Anterior cingulate cortex (tissue), 58 donors: ENCODE data around the gene ASAH2.
"Not testable (repeated sequence)": the region's sequence is repeated elsewhere in the genome, so short reads cannot be mapped to it uniquely, and the experiment has no call there.

ENCODE experiments used
- DNase-seq, 58 donors: peaks; one replicate each; lab custom pipeline; 2025; lab: John Stamatoyannopoulos, UW

ASAH2 gene

DNA sequence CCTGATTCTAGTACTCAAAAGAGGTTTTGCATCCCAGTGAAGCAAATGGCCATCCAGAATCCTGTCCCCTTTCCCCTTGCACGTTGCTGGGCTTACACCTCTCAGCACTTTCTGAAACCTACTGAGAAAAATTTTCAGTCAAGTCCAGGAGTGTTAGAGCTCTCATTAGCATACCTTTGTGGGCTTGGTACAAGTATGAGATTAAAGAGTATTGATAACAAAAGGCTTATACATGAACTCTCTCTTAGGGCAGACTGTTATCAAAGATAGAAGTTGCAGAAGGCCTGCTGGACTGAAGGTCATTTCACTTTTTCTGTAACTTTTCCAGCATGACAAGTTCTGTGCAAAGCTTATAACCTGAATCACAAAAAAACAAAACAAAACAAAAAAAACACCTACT is at the start of gene ASAH2:
Gene ASAH2, minus strand, starts transcription at position 123 of the 400 bp plus-strand sequence. CDS start 2,906 bp downstream, outside the sequence.
- DNase-seq = no peak

DNA sequence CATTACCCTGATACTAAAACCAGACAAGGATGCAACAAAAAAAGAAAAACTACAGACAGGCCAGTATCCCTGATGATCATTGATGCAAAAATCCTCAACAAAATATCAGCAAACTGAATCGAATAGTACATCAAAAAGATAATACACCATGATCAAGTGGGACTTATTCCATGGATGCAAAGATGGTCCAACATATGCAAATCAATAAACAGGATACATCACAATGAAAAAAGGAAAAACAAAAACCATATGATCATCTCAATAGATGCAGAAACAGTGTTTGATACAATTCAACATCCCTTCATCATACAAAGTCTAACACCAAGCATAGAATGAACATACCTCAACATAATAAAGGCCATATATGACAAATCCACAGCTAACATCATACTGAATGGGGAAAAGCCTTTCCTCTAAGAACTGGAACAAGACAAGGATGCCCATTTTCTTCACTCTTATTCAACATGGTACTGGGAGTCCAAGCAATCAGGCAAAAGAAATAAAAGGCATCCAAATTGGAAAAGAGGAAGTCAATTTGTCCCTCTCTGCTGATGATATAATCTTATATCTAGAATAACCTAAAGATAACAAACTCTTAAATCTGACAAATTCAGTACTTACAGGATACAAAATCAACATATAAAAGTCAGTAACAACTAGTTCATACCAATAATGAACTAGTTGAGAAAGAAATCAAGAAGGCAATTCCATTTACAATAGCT is 48.8 kb upstream of the ASAH2 start:
- no peak for DNase-seq

DNA sequence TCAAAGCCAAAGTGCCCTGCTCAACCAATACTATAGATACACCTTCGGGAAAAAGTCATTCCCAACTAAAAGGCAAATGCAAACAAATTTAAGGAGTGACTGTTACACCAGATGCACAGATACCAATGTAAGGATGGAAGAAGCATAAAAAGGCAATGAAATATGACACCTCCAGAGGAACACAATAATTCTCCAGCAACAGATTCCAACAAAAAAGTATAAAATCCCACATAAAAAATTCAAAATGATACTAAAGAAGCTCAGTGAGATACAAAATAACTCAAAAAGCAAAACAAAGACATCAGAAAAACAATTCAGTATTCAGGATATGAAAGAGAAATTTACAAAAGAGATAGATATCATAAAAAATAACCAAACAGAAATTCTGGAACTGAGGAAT is 44.1 kb upstream of the ASAH2 start:
- DNase-seq = no peak

DNA sequence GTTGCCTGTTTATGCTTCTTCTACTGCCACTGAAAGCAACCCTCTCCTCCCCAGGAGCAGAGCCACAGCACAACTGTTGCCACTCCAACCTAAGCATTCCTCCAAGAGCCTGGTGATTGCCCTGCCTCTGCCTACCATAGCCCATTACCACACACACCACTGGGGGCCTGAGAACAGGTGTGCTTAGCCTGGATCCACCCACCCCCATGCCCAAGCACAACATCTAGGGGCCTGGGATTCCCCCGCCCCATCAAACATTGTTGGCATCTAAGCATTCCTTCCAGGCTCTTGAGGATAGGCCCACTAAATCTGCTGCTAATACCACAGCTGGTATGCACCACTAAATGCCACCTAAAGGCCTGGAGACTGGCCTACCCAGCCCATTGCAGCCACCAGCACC is 43.3 kb upstream of the ASAH2 start:
- no peak for DNase-seq

DNA sequence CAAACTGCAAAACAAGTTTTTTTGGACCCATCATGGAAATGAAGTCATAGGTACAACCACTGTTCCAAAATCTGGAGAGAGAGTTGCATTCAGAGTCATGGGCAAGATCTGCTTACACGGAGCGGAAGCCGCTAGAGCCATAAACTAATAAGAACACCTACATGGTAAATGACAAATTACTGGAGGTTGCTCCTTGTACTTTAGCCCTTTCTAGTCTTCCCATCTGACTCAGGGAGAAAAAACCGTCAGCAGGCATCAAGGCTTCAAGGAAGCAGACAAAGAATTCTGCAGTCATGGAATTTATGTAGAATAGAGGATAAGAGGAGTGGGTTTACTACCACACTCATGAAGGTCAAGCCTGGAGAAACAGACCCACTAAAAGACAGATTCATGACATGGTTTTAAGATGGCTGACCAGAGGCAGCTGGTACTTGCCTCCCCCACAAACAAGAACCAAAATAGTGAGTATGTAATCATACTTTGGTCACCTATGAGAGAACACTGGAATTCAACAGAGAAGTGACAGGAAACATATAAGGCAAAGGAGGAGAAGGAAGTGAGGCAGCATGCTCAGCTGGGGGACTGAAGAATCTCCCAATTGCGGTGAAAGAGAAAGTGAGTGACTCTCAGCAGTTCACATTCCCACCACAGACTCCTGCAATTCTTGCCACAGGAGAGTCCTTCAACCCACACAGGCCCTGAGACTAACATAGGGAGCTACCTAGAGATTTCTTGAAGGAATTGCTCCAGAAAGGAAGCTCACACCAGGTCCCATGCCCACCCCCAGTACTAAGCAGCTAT is 42.4 kb upstream of the ASAH2 start:
- no peak for DNase-seq

DNA sequence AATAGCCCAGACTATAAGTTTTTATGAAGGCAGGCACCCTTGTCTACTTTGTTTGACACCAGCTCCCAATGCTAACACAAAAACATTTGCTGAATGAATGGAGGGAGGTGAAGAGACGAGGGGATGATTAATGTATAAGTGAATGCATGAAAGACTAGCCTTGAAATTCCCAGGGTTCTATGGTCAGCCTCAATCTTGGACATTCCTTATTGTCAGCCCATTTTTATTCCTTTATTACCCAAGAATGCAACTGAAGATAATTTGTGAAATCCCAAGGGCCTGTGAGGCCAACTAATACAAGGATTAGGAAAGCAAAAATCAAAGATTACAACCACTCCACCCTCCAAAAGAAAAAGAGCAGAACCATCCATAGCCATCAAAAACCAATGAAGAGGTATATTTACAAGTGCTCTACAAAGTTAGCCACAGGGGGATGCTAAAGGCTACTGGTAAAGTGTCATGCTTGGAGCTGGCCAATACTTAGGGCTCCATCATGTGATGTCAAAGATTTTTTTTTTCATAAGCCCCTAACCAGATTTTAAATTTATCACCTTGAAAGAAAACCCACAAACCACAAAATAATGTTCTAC is 40.0 kb upstream of the ASAH2 start:
- DNase-seq = no peak

DNA sequence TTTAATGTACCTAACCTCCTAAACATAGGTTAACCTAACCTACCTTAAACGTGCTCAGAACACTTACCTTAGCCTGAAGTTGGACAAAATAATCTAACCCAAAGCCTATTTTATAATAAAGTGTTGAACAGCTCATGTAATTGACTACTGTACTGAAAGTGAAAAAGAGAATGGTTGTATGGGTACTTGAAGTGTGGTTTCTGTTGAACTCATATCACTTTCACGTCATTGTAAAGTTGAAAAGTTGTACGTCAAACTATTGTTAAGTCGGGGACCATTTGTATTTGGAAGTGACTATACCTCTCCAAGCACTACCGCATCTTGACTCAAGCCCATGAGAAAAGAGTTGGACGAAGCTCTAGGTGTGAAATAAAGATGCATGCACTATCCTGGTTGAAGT is 37.9 kb upstream of the ASAH2 start:
- no peak for DNase-seq

DNA sequence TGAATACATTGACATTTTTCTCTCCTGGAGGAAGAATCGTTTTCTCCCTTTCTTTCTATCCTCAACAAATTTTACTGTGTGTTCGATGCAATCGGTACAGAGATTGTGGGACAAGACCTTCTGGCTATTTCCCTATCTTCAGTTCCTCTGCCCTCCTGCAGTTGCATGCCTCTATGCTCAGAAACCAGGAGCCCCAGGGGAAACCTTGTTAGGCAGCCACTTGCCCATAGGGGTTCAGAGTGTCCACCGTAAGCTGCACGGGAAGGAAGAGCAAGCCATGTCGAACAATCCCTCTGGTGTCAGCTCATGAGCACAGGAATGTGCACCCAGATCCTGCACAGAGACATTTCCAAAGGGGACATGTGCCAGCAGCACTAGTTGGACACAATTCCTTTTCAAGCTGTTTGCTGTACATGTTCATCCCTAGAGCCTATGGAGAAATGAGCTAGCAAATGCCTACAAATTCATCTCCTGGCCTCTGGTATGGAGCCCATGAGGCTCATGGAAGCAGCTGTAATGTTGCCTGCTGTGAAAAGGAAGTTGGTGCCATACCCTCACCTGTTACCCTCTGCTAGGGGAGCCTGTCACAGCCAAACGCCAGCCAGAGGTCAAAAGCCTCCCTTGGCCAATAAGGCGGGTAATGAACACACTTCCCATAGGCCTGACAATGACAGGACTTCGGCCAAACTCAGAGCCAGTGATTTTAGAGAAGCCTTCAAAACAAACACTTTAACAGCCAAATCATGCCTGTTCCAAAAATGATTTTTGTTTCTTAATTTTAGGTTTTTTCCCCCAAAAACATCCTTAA is 35.9 kb upstream of the ASAH2 start:
- no peak for DNase-seq

DNA sequence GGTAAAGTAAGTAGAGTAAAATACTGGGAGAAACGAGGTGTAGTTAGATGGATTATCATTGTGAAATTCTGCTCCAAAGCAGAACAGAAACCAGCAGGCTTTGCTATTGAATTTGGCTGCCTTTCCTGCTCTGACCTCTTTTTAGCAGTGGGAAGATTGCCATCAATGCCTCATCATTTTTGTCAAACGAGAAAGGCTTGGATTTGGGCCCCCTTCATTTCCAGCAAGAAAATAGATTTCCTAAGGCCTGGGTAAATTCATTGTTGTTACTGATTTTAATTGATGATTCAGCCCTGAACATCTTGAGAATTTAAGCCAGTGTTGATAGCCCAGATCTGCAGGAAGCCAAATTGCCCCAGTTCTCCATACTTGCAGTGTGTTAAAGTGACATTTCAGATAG is 35.2 kb upstream of the ASAH2 start:
- no peak for DNase-seq

DNA sequence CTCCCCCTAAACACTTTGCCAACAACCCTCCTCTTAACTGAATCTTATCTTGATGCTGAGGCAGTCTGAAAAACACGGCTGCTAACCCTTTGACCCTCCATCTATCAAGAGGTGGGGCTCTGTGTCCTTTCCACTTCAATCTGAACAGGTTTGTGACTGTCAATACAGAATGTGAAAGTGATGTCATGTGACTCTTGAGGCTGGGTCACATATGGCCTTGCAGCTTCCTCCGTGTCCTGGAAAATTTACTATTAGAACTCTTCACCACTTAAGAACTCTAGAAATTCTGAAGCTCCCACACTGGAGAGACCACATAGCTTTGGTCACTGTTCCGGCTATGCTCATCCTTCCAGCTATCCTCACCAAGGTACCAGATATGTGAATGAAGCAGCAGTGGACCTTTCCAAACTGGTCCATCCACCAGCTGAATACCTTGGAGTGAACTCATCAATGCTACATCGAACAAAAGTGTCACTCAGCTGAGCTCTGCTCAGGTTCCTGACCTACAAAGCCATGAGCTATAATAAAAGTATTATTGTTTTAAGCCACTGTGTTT is 30.7 kb upstream of the ASAH2 start:
- DNase-seq = no peak

DNA sequence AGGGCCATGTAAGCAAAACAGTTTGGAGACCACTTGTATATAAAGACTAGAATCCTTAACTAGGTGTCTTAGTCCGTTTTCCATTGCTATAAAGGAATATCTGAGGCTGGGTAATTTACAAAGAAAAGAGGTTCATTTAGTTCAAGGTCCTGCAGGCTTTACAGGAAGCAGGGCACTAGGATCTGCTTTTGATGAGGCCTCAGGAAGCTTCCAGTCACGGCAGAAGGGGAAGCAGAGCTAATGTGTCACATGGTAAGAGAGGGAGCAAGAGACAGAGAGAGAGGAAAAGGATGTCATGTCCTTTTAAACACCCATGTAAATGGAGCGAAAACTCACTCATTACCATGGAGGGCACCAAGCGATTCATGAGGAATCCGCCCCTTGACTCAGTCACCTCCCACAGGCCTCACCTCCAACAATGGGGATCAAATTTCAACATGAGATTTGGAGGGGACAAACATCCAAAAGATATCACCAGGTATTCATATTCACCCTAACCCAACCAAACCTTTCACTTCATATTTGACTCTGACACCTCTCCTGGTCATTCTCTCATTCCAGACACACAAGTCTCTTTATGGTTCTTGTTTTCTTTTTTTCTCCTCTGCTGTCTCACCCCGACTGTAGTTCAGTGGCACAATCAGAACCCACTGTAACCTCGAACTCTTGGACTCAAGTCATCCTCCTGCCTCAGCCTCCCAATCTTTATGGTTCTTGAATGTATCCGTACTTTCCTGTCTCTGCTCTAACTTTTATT is 30.1 kb upstream of the ASAH2 start:
- DNase-seq = no peak

DNA sequence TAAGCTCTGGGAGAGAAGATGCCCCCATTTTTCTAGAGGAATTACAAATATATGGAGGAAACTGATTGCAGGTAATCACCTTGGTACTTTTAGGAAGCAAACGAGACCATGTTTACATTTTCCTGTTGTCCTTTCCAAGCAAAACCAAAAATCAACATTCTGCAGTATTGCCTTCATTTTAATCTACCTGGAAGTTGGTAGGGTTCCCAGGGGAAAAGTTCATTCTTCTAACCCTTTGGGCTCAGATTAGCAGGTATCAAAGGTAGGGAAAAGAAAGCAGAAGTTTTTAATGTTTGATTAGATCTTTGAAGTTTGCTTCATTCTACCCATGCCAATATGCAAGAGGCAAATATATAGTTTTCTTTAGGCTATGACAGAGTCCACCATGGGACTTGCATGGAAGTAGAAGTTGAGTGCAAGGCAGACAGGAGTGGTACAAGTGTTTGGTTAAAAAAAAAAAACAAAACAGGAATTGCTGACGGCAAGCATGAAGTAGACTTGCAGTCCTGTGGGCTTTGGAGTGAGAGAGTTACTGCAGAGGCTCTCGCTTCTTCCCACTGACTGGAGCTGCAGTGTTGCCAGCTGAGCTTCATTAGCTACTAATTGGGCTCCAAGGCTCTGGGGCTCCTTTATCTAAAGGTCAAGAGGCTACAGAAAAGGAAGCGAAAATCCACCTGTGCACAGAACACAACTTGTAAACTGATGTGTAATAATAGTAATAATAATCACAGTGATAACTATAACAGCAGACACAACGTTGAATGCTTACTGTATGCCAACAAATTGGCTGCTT is 28.9 kb upstream of the ASAH2 start:
- no peak for DNase-seq

DNA sequence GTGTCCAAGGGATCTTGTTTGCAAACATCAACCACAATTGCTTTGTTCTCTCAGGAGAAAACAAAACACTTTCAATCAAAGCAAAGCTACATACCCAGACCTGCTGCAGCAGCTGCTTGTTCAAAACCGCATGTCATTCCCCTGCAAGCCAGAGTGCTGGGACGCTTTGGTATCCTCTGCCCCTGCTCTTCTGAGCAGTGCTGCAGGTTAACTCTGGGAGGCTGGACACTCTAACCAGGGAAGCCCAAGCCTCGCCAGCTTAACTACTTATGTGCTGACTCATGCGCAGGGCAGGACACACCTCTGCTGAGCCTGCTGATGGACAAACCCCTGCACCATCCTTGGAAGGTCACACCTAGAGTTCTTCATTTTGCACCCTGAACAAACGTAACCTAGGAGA is 28.2 kb upstream of the ASAH2 start:
- DNase-seq = no peak

DNA sequence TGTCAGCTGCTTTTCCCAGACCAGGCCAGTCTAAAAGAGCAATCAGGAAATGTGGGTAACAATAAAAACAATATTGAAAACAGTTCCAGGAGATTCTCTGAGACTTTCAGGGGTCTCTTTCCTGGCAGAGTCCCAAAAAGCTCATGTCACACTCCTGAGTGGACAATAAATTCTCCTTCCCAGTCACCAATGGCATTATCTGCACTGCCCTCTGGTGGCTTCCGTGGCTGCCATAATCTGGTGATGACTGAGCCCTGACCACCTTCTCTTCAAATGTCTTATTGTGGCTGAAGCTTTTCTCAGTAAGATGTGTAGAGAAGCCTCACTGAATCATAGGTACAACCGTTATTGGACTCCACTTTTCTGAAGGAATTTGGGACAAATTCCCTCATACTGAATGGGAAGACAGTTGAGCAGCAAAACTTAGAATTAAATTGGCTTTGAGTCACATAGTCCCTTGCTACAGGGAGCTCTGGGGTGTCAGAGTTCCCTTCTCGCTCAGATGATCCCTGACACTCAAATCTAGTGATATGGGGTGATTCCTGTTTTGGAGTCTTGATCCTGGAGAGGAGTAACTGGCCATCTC is 24.4 kb upstream of the ASAH2 start:
- DNase-seq = peak in 6 of 58 donors; percentile 3 to 37 (median 18)

DNA sequence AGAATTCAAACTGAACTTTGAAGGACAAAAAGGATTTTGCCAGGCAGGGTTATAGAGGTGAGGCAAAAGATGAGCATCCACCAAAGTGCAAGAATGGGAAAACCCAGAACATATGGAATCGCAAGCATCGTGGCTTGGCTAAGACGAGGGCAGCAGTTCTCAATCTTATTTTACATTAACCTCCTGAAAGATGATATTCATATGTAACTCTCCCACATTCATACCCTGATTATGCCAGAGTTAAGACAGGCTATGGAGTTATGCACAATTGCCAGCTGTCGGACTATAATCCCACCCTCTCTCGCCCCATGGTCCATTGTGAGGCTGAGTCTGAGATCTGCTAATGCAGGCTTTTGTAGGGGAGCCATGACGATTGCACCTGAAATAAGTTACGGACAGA is 21.2 kb upstream of the ASAH2 start:
- DNase-seq = no peak

DNA sequence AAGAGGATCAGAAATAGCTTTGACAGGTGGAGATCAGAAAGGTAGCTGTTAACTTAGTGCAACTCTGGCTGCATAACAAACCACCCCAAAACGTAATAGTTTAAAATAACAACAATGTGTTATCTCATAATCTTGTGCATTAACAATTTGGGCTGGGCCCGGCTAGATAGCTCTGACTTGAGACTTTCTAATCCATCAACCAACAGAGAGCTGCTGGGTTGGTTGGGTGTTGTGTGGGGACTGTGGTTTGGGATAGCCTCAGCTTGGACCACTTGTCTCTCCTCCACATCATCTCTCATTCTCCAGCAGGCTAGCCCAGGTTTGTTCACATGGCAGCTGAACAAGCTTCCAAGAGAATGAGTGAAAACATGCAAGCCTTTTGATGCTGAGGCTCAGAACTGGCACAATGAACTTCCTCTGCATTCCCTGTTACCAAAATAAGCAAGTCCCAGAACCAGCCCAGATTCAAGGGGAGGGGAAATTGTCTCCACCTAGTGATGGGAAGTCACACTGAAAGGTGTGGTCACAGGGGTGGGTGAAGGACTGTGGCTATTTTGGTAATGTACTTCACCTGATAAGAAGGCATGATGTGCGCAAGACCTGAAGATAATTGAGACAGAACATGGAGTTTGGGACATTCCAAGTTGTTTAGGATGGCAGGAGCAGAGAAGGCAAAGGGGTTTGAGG is 20.4 kb upstream of the ASAH2 start:
- DNase-seq = no peak

DNA sequence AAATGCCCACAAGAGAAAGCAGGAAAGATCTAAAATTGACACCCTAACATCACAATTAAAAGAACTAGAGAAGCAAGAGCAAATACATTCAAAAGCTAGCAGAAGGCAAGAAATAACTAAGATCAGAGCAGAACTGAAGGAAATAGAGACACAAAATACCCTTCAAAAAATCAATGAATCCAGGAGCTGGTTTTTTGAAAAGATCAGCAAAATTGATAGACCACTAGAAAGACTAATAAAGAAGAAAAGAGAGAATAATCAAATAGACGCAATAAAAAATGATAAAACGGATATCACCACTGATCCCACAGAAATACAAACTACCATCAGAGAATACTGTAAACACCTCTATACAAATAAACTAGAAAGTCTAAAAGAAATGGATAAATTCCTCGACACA is 16.6 kb upstream of the ASAH2 start:
- DNase-seq = not testable (repeated sequence)

DNA sequence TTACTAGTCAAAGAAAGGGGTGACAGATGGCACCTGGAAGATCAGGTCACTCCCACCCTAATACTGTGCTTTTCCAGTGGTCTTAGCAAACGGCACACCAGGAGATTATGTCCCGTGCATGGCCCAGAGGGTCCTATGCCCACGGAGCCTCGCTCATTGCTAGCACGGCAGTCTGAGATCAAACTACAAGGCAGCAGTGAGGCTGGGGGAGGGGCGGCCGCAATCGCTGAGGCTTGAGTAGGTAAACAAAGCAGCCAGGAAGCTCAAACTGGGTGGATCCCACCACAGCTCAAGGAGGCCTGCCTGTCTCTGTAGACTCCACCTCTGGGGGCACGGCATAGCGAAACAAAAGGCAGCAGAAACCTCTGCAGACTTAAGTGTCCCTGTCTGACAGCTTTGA is 11.3 kb upstream of the ASAH2 start:
- not testable (repeated sequence) for DNase-seq
